Activated CD8-positive, alpha-beta memory T cell treated with anti-CD3 and anti-CD28 coated beads for 24 hours (primary cell): ENCODE data around the gene NEU3.
"Not testable (repeated sequence)": the region's sequence is repeated elsewhere in the genome, so short reads cannot be mapped to it uniquely, and the experiment has no call there.

Experiments used
- DNase-seq: peaks from one replicate; pipeline ENCODE4 v3.0.0-alpha.2; 2020

The NEU3 gene

DNA sequence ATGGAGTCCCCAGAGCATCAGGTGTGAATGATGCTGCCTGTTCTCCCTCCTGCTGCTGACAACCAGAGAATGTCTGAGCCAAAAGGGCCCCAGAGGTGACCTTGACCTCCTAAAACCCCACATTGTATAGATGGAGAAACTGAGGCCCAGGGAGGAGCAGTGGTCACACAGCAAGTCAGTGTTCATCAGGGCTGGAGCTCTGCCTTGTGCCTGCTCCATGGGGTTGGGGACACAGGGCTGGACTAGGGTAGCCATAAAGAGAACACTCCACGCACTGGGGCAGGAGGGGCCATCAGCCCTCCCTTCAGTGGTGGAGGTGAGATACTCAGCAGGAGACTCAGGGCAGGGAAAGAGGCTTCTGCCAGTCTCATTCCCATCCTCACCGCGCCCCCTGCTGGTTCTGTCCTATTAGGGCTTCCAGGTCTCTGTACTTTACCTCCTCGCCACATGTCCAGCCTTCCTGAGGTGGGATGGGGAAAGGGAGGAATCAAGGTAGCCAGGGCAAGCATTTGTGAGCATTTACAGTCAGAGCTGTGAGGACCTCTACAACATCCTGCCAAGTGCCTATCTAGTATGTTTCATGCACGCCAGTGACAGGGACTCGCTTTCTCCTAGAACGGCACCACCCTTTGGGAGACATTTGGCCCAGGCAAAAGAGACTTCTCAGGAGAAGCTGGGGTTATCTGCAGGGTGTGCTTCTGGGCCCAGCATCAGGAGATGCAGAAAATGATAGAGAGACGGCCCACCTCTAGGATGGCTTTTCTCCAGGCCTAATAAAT, 43.2 kb downstream of the NEU3 start:
- peak; percentile 80 for DNase-seq

DNA sequence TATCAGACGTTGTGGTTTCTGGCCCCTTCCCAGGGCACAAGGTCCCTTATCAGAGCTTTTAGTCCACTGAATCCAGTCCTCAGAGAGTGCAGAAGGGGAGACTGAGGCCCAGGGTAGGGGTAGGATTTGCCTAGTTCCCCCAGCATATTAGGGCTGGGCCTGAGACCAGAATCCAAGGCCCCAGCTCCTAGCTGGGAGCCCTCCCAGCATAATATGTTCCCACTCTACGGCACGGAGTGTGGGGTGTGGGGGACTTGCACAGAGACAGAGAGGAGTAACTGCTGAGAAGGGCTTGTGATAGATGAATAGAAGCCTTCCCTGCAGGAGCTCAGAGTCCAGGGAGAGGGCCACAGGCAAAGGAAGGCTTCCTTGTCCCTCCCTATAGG, 43.8 kb downstream of the NEU3 start:
- DNase-seq, result no peak

DNA sequence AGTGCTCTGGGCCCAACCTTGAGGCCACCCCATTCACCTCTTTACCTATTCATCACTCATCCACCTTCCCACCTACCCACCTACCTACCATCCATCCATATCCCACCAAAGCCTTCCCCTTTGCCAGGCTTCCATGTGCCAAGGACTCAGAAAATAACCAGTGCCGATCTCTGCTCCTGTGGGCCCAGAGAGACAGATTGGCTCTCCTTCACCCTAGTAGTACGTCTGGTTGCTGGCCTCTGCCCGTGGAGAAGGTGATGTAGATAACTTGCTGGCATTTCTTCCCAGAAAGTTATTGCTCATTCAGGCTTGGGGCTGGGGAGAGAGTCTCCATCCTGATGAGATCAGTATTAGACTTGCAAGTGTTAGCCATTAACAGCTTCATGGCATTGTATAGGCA, 45.2 kb downstream of the NEU3 start:
- no peak for DNase-seq

DNA sequence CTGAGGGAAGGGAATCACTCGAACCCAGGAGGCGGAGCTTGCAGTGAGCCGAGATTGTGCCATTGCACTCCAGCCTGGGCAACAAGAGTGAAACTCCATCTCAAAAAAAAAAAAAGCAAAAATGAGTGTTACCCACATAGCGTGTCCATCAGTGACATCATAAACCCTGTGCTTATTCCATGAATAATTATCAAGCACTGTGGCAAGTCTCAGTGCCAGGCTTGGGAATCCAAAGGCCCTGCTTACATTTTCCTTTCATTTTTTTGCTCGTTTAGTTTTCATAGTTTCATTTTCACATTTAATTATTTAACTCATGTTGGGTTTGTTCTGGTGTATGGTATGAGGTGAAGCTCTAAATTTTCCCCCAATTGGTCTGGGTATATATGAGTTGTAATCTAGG, 46.5 kb downstream of the NEU3 start:
- DNase-seq, result no peak

DNA sequence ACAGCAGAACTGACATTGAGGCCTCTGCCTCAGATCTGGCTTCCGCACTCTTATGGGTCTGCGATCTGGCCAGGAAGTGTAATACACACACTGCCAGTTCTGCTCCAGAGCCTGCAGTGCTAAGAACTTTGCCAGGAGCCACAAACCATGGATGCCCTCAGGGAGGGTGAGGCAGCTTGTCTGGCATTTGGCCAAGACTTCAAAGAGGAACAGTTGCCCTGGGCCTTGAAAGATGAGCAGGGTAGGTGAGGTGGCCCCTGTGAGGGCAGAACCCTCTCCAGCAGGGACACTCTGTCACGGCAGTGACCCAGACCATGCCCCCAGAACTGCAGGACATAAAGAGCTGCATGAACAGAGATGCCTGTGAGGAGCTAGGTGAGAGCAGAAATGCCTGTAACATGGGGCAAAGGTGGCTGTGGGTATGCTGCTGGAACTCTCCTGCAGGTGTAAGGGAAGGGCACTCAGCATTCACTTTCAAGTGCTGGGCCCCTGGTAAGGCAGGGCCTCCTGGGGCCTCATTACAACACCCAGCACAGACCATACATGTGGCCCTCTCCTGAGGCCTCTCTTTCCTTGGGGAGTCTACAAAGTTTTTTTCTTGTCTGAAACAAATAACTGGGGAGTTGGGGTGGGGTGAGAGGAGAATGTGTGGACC, 47.3 kb downstream of the NEU3 start:
- DNase-seq, result no peak

DNA sequence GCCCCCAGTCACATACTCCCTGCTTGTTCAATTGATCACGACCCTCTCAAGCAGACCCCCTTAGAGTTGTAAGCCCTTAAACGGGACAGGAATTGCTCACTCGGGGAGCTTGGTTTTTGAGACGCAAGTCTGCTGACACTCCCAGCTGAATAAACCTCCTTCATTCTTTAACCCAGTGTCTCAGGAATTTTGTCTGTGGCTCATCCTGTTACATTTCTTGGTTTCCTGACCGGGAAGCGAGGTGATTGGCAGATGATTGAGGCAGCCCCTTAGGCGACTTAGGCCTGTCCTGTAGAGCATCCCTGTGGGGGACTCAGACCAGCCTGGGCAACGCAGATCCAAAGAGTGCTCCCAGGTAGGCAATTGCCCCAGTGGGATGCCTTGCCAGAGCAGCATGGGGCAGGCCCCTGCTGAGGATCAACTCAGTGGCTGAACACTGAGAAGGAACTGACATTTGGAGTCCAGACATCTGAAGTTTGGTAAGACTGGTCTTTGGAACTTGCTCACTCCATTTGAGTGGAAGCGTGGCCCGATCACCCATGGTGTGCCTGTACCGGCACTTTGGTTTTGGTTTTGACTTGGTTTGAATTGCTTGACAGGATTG, 51.5 kb downstream of the NEU3 start:
- no peak for DNase-seq

DNA sequence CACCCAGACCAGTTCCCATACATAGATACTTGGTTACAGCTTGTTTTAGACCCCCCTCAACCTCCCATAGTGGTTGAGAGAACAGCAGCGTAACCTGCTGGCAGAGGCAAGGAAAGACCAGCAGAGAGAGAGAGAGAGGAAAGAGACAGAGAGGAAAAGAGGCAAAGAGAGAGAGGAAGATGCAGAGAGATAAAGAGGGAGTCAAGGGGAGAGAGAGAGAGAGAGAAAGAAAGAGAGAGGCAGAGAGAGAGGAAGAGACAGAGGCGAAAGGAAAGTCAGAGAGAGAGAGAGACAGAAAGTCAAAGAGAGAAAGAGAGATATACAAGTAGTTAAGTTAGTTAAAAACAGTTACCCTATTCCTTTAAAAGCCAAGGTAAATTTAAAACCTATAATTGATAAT, 52.5 kb downstream of the NEU3 start:
- DNase-seq, result no peak

DNA sequence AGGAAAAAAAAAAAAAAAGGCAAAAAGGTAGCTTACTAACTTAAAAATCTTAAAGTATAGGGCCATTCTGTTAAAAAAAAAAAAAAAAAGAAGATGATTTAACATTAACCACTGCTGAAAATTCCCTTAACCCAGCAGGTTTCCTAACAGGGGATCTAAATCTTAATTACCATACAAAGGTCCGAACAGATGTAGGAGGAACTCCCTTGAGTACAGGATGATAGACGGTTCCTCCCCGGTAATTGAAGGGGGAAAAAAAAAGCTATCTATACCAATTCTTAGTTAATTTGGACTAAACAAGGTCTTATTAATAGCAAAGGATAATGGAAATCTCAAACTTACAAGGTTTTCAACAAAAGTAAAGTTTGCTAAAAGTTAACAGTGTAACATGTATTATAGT, 53.1 kb downstream of the NEU3 start:
- not testable (repeated sequence) for DNase-seq

DNA sequence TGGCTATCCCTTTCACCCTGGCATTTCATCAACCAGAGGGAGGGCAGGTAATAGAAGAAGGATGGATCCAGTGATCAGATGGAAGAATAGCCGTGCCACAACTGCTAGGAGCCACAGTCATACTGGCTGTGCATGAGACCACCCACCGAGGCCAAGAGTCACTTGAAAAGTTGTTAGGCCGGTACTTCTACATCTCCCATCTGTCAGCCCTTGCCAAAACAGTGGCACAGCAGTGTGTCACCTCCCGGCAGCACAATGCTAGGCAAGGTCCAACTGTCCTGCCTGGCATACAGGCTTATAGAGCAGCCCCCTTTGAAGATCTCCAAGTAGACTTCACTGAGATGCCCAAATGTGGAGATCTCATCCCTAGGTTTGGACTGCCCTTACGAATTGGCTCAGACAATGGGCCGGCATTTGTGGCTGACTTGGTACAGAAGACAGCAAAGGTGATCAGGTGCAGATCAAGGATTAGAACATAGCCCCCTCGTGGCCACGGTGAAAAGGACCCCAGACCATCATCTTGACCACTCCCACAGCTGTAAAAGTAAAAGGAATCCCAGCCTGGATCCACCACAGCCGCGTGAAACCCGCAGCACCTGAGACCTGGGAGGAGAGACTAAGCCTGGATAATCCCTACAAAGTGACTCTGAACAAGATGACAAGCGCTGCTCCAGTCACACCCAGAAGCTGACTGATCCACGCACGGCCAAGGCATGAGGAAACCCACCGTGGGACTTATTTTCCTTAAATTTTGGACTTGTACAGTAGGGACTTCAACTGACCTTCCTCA, 55.8 kb downstream of the NEU3 start:
- DNase-seq, result not testable (repeated sequence)

DNA sequence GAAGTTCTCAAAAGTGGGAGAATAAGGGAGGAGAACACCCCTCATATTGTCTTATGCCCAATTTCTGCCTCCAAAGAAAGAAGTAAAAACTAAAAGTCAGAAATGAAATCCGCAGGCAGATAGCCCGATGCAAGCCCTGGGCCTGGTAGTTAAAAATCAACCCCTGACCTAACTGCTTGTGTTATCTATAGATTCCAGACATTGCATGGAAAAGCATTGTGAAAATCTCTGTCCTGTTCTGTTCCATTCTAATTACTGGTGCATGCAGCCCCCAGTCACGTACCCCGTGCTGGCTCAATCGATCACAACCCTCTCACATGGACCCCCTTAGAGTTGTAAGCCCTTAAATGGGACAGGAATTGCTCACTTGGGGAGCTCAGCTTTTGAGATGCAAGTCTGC, 57.9 kb downstream of the NEU3 start:
- not testable (repeated sequence) for DNase-seq

DNA sequence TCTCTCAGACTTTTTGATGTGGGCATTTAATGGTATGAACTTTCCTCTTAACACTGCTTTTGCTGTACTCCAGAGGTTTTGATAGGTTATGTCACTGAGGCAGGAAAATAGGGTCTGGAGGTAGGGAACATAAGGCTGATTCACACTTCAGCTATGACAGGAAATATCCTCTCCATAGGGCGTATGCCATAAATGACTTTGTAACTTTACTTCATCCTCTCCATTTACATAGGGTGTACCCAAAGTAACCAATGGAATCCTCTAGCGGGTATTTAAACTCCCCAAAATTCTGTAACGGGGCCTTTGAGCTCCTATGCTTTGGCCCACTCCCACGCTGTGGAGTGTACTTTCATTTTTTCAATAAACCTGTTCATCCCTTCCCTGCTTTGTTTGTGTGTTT, 58.5 kb downstream of the NEU3 start:
- no peak for DNase-seq

DNA sequence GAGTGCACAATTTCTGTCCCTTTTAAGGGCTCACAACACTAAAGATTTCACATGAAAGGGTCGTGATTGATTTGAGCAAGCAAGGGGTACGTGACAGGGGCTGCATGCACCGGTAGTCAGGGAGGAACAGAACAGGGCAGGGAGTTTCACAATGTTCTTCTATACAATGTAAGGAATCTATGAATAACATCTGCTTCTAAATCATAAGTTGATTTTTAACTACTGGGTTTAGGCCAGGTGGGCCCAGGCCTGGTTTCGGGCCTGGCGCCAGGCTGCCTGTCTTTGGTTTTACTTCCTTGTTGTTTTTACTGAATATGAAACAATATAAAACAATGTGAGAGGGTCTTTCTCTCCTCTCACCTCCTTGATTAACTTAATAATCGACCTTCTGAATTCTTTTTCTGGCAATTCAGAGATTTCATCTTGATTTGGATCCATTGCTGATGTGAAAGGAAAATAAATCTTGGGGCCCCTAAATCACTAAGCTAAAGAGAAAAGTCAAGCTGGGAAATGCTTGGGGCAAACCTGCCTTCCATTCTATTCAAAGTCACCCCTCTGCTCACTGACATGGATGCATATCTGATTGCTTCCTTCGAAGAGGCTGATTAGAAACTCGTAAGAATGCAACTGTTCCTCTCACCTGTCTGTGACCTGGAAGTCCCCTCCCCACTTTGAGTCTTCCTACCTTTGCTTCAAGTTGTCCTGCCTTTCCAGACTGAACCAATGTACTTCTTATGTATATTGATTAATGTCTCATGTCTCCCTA, 61.0 kb downstream of the NEU3 start:
- DNase-seq, result not testable (repeated sequence)

DNA sequence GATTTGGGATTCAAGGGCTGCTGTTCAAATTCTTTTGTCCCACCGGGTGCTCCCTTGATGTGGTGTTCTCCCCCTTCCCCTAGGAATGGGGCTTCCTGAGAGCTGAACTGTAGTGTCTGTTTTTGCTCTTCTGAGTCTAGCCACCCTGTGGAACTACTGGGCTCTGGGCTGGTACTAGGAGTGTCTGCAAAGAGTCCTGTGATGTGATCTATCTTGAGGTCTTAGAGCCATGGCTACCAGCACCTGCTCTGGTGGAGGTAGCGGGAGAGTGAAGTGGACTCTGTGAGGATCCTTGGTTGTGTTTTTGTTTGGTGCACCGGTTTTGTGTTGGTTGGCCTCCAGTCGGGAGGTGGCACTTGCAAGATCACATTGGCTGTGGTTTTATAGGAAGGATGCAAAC, 61.8 kb downstream of the NEU3 start:
- no peak for DNase-seq

DNA sequence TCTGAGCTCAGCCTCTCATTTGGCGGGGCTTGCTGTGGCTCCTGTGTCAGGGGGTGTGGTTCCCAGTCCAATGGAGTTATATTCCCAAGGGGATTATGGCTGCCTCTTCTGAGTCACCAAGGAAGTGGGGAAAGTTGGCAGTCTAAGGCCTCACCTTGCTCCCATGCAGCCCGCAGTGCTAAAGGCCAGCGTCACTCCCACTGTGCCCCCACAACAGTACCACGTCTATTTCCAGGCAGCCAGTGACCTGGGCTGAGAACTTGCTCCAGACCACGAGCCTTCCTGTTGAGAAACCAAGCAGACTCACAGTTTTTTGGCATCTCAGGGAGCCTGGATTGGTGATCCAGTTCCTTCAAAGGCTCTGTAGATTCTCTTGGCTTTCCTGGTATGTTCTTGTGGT, 62.3 kb downstream of the NEU3 start:
- no peak for DNase-seq

DNA sequence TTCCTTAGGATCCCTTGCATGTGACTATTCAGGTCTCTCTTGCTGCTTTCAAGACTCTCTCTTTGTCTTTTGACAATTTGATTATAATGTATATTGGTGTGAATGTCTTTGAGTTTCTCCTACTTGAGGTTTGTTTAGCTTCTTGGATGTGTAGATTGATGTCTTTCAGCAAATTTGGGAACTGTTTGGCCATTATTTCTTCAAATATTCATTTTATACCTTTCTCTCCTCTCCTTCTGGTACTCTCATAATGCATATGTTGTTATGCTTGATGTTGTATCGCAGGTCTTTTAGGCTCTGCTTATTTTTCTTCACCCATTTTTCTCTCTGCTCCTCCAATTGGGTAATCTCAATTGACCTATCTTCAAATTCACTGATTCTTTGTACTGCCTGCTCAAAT, 63.7 kb downstream of the NEU3 start:
- no peak for DNase-seq

DNA sequence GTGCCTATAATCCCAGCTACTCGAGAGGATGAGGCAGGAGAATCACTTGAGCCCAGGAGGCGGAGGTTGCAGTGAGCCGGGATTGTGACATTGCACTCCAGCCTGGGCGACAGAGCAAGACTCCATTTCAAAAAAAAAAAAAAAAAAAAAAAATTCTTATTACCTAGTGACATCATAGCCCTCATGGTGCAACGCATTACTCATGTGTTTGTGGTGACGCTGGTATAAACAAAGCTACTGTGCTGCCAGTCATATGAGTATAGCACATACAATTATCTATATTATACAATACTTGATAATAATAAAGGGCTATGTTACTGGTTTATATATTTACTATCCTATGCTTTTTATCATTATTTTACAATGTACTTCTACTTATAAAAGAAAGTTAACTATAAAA, 66.8 kb downstream of the NEU3 start:
- DNase-seq, result no peak

DNA sequence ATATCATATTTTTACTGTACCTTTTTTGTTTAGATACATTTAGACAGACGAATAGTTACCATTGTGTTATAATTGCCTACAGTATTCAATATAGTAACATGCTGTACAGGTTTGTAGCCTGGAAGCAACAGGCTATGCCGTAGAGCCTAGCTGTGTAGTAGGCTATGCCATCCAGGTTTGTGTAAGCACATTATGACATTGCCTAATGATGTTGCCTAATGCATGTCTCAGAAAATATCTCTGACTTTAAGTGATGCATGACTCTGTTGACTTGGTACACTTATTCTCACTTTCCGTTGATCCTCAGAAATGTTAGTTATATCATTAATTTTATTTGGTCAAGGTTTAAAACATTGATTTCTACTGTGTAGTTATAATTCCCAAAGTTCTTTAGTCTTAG, 68.1 kb downstream of the NEU3 start:
- DNase-seq, result no peak

DNA sequence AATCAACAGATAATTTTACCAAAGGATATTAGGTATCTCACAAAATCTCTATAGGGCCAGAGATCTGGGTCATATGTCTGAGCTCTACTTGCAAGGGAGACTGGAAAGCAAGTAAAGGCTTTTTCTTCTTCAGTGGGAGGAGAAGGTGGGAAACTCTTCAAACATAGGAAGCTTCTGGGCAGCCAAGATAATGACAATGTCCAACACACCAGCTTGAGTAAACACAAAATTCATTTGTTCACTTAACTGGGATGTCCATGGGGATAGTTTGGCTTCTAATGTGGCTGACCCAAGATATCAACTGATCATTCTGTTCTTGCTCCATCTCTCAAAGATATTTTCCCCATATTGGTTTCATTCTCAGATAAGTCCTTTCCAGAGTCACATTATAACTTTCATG, 70.6 kb downstream of the NEU3 start:
- DNase-seq, result no peak

DNA sequence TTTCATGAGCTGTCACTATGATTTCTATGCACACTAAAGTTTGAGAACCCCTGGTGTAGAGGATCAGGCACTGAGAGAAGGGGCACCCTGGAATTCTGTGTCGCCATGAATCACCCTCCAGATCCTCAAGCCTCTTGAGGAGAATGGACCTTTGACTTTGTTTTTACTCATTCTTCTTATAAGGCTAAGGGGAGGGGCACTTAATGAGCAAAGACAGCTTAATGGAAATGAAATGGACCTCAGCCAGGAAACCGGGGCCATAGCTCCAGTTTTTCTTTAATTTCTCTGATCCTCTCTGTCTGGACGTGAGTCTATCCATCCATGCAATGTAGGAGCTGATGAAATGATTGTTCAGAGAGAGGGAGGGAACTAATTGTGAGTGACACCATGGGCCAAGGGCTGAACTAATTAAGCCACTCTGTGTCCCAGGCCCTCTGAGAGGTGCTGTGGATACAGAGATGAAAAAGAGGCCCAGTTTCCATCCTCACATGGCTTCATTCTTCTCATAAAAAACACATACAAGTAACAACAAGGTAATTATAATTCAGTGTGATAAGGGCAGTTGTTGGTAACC, 75.1 kb downstream of the NEU3 start:
- no peak for DNase-seq

DNA sequence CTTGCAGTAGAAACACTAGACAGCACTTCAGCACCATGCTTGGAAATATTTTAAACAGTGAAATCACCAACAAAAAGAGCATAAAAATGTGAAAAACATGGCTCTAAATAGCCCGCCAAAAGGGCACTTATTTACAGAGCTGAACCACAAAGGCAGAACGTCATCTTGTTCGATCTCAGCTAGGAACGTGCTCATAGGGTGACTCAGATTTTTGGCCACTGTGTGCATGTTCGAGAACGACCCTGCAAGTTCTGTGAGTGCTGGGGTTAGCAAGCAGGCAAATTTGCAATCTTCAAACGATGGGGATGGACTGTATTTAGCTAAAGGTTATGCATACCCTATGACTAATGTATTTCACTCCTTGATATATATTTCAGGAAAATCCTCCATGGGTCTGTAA, 77.3 kb downstream of the NEU3 start:
- DNase-seq, result no peak
